SK-N-MC (cell line): Measurements from ENCODE around the gene MGST1.
"Not testable (repeated sequence)": the region's sequence is repeated elsewhere in the genome, so short reads cannot be mapped to it uniquely, and the experiment has no call there.

Experiments used
- DNase-seq: peaks from one replicate; pipeline ENCODE4 v3.0.0-alpha.2; 2011; ENCODE audit warnings: low read depth, low spot score
- H3K27ac ChIP-seq: fragments of 200-600 bp; sonication (generic); 2 replicates; pipeline ENCODE4 v1.5.1; 2016; ENCODE audit warnings: mixed run types
- H3K36me3 ChIP-seq: fragments of 200-600 bp; sonication (generic); 2 replicates; pipeline ENCODE4 v1.6.1; 2017; ENCODE audit warnings: antibody characterized with exemption, low read length, mixed read lengths; ENCODE audit not compliant: insufficient read depth
- H3K4me3 ChIP-seq: fragments of 200-600 bp; sonication (generic); 2 replicates; pipeline ENCODE4 v1.5.1; 2016
- H3K9ac ChIP-seq: fragments of 200-600 bp; sonication (generic); 2 replicates; pipeline ENCODE4 v1.8.0; 2017; ENCODE audit warnings: mixed run types, mixed read lengths; ENCODE audit not compliant: insufficient read length
- H3K9me3 ChIP-seq: fragments of 200-600 bp; sonication (generic); 2 replicates; pipeline ENCODE4 v1.6.1; 2017; ENCODE audit warnings: low read depth, mild to moderate bottlenecking, antibody characterized with exemption, low read length, moderate library complexity, mixed read lengths
- EZH2 ChIP-seq: fragments of 200-600 bp; sonication (generic); IDR thresholded peaks from one replicate; pipeline ENCODE4 v1.6.1; 2017; ENCODE audit warnings: antibody characterized with exemption
- FOXP2 ChIP-seq: optimal IDR thresholded peaks from 2 replicates; pipeline ENCODE3; 2011; ENCODE audit warnings: mild to moderate bottlenecking, moderate library complexity; ENCODE audit not compliant: insufficient read depth; ENCODE audit errors: extremely low read length, control extremely low read depth
- POLR2AphosphoS5 ChIP-seq: IDR thresholded peaks from 2 replicates; pipeline ENCODE4 v1.6.1; 2012; ENCODE audit warnings: mild to moderate bottlenecking, low read depth, low read length, borderline replicate concordance

Gene MGST1

GRCh38 chr12:16392846-16393535 is 45.5 kb downstream of the MGST1 start:
- no peak overlapping the region for H3K4me3 ChIP-seq
- H3K9me3 ChIP-seq, result 0 out of 2 replicates have a peak, but pooled peaks cover 3% of the 10 kb centered on the region
- TF ChIP-seq FOXP2 (no peak), POLR2AphosphoS5 (no peak), EZH2 (no peak)
- no peak for DNase-seq
- no peaks in the 10 kb centered on the region for H3K36me3 ChIP-seq
- H3K27ac ChIP-seq, result no peak overlapping the region
- H3K9ac ChIP-seq, result no peak overlapping the region

GRCh38 chr12:16399101-16399500 is 51.7 kb downstream of the MGST1 start:
- Histone ChIP-seq H3K9ac (no peak overlapping the region), H3K27ac (no peak overlapping the region), H3K36me3 (no peaks in the 10 kb centered on the region), H3K9me3 (no peaks in the 10 kb centered on the region), H3K4me3 (no peak overlapping the region)
- no peak for DNase-seq
- no peak for TF ChIP-seq EZH2
- TF ChIP-seq FOXP2, result no peak
- no peak for TF ChIP-seq POLR2AphosphoS5

- not testable (repeated sequence) for H3K4me3 ChIP-seq, H3K27ac ChIP-seq, H3K9ac ChIP-seq, DNase-seq, H3K36me3 ChIP-seq, H3K9me3 ChIP-seq
These were observed 54.4 kb downstream of the MGST1 start for GRCh38 chr12:16401835-16402234.

- H3K9ac ChIP-seq, result no peak overlapping the region
- H3K36me3 ChIP-seq, result no peaks in the 10 kb centered on the region
- no peak overlapping the region for H3K4me3 ChIP-seq
- no peak for DNase-seq
- 0 out of 2 replicates have a peak, but pooled peaks cover 2% of the 10 kb centered on the region for H3K9me3 ChIP-seq
- H3K27ac ChIP-seq, result no peak overlapping the region
- TF ChIP-seq POLR2AphosphoS5 (no peak), EZH2 (no peak), FOXP2 (no peak)
These were observed 59.9 kb downstream of the MGST1 start for GRCh38 chr12:16407346-16407745.
